ENCODE measurements around the gene ELSPBP1.
"Not testable (repeated sequence)": the region's sequence is repeated elsewhere in the genome, so short reads cannot be mapped to it uniquely, and the experiment has no call there.

The ELSPBP1 gene

GRCh38 chr19:47994209-47994802 is at the start of gene ELSPBP1:
Gene ELSPBP1, plus strand, starts transcription at chr19:47994632. Its CDS starts 14,036 bp downstream, at chr19:48008668.
- DNase-seq = no peak
- in situ Hi-C loops (cut with HindIII; ENCODE audit: low pct_ligation_motif_present, low pct_unique_long_range_greater_than_20kb, low sequenced_read_pairs) = no loop called here

GRCh38 chr19:47949852-47950521 is 44.4 kb upstream of the ELSPBP1 start:
- DNase-seq; in situ Hi-C loops (cut with HindIII; ENCODE audit: low pct_ligation_motif_present, low pct_unique_long_range_greater_than_20kb, low sequenced_read_pairs): not testable (repeated sequence)

- DNase-seq; in situ Hi-C loops (cut with HindIII; ENCODE audit: low pct_ligation_motif_present, low pct_unique_long_range_greater_than_20kb, low sequenced_read_pairs): not testable (repeated sequence)
These were observed 42.3 kb upstream of the ELSPBP1 start for GRCh38 chr19:47952132-47952531.

- in situ Hi-C loops (cut with HindIII; ENCODE audit: low pct_ligation_motif_present, low pct_unique_long_range_greater_than_20kb, low sequenced_read_pairs); DNase-seq: not testable (repeated sequence)
These were observed 38.5 kb upstream of the ELSPBP1 start for GRCh38 chr19:47955936-47956335.

GRCh38 chr19:47973529-47973928 is 20.9 kb upstream of the ELSPBP1 start:
- in situ Hi-C loops (cut with HindIII; ENCODE audit: low pct_ligation_motif_present, low pct_unique_long_range_greater_than_20kb, low sequenced_read_pairs) = no loop called here
- DNase-seq = no peak

GRCh38 chr19:47991191-47991808 is 3.1 kb upstream of the ELSPBP1 start:
- in situ Hi-C loops (cut with HindIII; ENCODE audit: low pct_ligation_motif_present, low pct_unique_long_range_greater_than_20kb, low sequenced_read_pairs) = no loop called here
- no peak for DNase-seq

GRCh38 chr19:47992070-47992469 is 2.4 kb upstream of the ELSPBP1 start, which contains the start of gene BSPH1:
Gene BSPH1, minus strand, starts transcription at chr19:47992170. Its CDS starts 89 bp downstream, at chr19:47992081.
- DNase-seq = no peak
- in situ Hi-C loops (cut with HindIII; ENCODE audit: low pct_ligation_motif_present, low pct_unique_long_range_greater_than_20kb, low sequenced_read_pairs) = no loop called here

GRCh38 chr19:47996230-47996727 is 1.8 kb downstream of the ELSPBP1 start:
- no peak for DNase-seq
- in situ Hi-C loops (cut with HindIII; ENCODE audit: low pct_ligation_motif_present, low pct_unique_long_range_greater_than_20kb, low sequenced_read_pairs) = no loop called here

GRCh38 chr19:47998800-47999199 is 4.4 kb downstream of the ELSPBP1 start:
- in situ Hi-C loops (cut with HindIII; ENCODE audit: low pct_ligation_motif_present, low pct_unique_long_range_greater_than_20kb, low sequenced_read_pairs) = no loop called here
- DNase-seq = no peak

- in situ Hi-C loops (cut with HindIII; ENCODE audit: low pct_ligation_motif_present, low pct_unique_long_range_greater_than_20kb, low sequenced_read_pairs) = no loop called here
These were observed 6.4 kb downstream of the ELSPBP1 start for GRCh38 chr19:48000846-48001245.

GRCh38 chr19:48004236-48004635 is 9.8 kb downstream of the ELSPBP1 start:
- in situ Hi-C loops (cut with HindIII; ENCODE audit: low pct_ligation_motif_present, low pct_unique_long_range_greater_than_20kb, low sequenced_read_pairs) = no loop called here
- DNase-seq = no peak

More at GRCh38 chr19:48000846-48001245, 6.4 kb downstream of the ELSPBP1 start:
- no peak for DNase-seq

- in situ Hi-C loops (cut with HindIII; ENCODE audit: low pct_ligation_motif_present, low pct_unique_long_range_greater_than_20kb, low sequenced_read_pairs) = no loop called here
- no peak for DNase-seq
These were observed 12.3 kb downstream of the ELSPBP1 start for GRCh38 chr19:48006762-48007161.

GRCh38 chr19:48010932-48011758 is 16.7 kb downstream of the ELSPBP1 start:
- in situ Hi-C loops (cut with HindIII; ENCODE audit: low pct_ligation_motif_present, low pct_unique_long_range_greater_than_20kb, low sequenced_read_pairs) = no loop called here
- no peak for DNase-seq

GRCh38 chr19:48020686-48021085 is 26.3 kb downstream of the ELSPBP1 start:
- DNase-seq = no peak
- in situ Hi-C loops (cut with HindIII; ENCODE audit: low pct_ligation_motif_present, low pct_unique_long_range_greater_than_20kb, low sequenced_read_pairs) = no loop called here

- no peak for DNase-seq
- in situ Hi-C loops (cut with HindIII; ENCODE audit: low pct_ligation_motif_present, low pct_unique_long_range_greater_than_20kb, low sequenced_read_pairs) = no loop called here
These were observed 28.6 kb downstream of the ELSPBP1 start for GRCh38 chr19:48023011-48023410.

GRCh38 chr19:48023518-48023917 is 29.1 kb downstream of the ELSPBP1 start:
- in situ Hi-C loops (cut with HindIII; ENCODE audit: low pct_ligation_motif_present, low pct_unique_long_range_greater_than_20kb, low sequenced_read_pairs) = no loop called here

GRCh38 chr19:48025480-48025879 is 31.0 kb downstream of the ELSPBP1 start:
- no peak for DNase-seq
- in situ Hi-C loops (cut with HindIII; ENCODE audit: low pct_ligation_motif_present, low pct_unique_long_range_greater_than_20kb, low sequenced_read_pairs) = no loop called here

More at GRCh38 chr19:48023518-48023917, 29.1 kb downstream of the ELSPBP1 start:
- DNase-seq = no peak

- in situ Hi-C loops (cut with HindIII; ENCODE audit: low pct_ligation_motif_present, low pct_unique_long_range_greater_than_20kb, low sequenced_read_pairs) = no loop called here
- DNase-seq = no peak
These were observed 35.0 kb downstream of the ELSPBP1 start for GRCh38 chr19:48029431-48029830.

- in situ Hi-C loops (cut with HindIII; ENCODE audit: low pct_ligation_motif_present, low pct_unique_long_range_greater_than_20kb, low sequenced_read_pairs) = no loop called here
These were observed 35.6 kb downstream of the ELSPBP1 start for GRCh38 chr19:48030073-48030472.

More at GRCh38 chr19:48030073-48030472, 35.6 kb downstream of the ELSPBP1 start:
- no peak for DNase-seq

Measured in ACHN (cell line).